ENCODE measurements around the gene GNGT2.
"Not testable (repeated sequence)": the region's sequence is repeated elsewhere in the genome, so short reads cannot be mapped to it uniquely, and the experiment has no call there.

The GNGT2 gene

DNA sequence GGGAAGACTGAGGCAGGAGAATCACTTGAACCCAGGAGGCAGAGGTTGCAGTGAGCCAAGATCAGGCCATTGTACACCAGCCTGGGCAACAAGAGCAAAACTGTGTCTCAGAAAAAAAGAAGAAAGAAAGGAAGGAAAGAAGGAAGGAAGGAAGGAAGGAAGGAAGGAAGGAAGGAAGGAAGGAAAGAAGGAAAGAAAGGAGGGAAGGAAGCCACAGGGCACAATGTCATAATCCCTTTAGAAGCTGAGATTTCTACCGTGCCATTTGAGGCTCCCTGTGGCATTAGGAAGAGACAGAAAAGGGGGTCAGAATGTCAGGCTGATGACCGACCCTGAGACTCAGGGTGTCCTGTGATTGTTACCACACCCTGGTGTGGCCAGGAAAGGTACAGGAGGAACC is 6.6 kb downstream of the GNGT2 start:
- DNase-seq: no peak

DNA sequence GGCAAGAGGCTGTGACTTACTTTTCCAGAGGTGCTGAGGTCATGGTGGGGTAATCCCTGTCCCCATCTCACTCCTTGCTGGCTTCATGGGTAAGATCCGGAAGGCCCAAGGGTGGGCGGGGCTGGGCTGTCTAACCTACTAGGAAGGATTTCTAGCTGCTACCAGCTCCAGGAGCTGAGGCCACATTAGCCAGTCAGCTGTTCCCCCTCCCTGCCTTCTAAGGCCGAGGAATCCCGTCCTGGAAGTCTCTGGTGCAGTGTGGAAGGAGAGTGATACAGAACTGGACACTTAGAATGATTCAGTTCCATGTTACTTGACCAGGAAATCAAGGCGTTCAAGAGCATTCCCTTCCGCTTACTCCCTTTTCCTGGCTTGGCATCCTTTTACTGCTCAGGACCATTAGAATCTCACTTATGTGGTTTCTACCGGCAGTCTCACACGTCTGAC is 8.9 kb downstream of the GNGT2 start:
- DNase-seq: no peak

DNA sequence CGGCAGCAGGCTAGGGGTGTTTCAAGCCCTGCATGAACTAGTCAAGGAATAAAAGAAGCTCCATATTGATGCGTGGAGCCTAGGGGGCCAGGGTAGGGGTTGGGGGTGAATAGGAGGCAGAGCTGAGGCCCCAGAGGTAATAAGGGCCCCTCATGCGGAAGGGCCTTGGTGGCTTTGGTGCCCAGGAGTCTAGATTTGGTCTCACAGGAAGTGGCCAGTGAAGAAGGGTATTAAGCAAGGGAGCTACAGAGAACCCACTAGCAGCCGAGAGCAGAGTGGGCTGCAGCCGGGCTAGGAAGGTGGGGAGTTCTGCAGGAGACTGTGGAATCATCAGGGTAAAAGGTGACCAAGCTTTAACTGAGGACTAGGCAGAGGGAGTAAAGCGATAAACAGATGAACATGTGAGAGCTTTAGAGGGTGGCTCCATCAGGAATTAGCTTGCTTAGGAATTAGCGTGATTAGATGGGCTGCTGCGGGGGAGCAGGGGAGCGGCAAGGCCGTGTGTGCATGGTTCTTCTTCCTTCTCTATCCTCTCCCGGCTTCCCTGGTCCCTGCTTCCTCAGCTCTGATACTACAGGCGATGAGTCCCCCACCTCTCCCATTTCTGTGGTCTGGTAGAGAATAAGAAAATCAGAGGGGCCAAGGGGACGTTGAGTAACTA is 9.8 kb downstream of the GNGT2 start:
- no peak for DNase-seq

DNA sequence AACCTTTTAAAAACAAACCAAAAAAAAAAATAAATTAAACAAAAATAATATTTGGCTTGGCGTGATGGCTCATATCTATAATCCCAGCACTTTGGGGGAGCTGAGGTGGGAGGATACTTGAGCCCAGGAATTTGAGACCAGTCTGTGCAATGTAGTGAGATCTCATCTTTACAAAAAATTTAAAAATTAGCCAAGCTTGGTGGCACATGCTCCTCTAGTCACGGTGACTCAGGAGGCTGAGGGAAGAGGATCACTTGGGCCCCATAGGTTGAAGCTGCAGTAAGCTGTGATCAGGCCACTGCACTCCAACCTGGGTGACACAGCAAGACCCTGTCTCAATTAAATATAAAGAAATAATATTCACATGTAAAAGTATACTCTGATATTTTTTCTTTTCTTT is 12.2 kb downstream of the GNGT2 start:
- no peak for DNase-seq

DNA sequence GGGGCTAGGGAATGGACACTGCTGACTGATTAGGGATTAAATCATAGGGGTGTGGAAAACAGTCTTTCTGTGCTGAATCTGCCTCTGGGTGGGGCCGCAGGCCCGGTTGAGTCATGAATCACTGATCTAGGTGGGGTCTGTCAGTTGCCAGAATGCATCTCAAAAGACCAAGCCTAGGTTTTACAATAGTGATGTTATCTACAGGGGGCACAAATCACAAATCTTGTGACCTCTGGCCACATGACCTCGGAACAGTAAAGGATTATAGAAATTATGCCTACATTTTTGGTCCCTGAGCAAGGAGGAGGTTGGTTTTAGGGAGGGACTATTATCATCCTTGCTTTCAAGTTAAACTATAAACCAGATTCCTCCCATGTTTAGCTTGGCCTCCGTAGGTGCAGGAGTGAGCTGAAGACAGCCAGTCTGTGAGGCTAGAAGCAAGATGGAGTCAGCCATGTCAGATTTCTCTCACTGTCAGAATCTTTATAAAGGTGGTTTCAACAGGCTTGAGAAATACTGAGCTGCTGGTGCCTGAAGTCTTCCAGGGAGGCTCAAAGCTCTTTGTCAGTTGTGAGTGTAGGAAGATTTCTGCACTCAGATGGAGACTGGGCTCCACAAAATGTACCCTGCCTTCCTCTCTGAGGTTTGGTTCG is 12.9 kb downstream of the GNGT2 start:
- no peak for DNase-seq

- no peak for DNase-seq
Observed at GRCh38 chr17:49196520-49196919, 13.9 kb downstream of the GNGT2 start.

GRCh38 chr17:49195751-49196150 is 14.6 kb downstream of the GNGT2 start:
- DNase-seq: no peak

GRCh38 chr17:49194297-49194607 is 16.1 kb downstream of the GNGT2 start:
- no peak for DNase-seq

DNA sequence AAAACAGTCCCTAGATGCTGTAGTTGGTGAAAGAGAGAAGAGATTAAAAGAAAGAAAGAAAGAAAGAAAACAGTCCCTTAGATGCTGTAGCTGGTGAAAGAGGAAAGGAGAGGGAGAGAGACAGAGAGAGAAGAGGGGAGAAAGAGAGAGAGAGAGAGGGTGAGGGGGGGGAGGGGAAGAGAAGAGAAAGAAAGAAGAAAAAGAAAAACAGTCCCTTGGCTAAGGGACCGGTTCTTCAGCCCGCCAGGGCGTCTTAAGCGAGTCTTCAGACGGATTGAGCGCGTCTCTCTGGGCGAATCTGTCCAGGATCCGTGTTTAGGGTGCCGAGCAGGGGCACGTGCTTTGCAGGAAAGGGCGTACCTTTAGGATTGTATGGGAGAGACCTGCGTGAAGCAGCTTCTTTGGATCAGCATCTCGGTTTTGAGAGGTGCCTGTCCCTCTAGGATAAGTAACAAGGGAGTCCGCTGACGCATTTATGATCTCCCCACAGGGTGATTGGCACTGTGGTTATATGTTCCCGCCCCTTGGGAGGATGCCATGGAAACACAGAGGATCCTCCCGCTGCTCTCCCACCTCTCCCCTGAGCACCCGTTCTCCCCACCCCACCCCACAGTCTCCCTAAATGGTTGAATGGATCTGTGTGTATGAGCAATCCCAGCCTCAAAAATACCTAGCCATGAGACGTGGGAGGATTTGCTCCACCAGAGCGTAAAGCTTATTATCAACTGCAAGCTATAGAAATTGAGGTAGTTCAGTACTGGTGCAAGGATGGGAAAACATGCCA is 16.7 kb downstream of the GNGT2 start:
- DNase-seq: peak; percentile 4 to 48

- DNase-seq: peak; percentile 93 to 96
Observed at GRCh38 chr17:49191917-49192741, 18.2 kb downstream of the GNGT2 start.

DNA sequence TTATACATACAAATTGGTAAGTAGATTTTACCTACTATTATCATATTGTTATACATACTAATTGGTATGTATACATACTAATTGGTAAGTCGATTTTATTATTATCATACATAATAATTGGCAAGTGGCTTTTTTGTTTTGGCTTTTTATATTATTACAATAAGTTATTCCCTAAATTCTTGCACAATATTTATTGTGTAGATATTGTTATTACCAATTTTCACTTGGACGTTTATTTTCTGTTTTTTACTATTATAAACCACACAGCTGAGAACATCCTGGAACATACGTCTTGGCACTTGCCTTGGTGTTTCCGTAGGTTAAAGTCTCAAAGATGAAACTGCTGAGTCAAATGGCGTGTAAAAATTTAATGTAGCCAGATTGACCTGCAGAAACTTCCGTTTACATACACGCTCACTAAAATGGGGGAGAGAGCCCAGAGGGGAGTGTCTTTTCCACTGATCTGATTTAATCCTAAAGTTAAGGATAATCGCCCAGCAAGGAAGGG is 18.9 kb downstream of the GNGT2 start:
- DNase-seq: no peak

DNA sequence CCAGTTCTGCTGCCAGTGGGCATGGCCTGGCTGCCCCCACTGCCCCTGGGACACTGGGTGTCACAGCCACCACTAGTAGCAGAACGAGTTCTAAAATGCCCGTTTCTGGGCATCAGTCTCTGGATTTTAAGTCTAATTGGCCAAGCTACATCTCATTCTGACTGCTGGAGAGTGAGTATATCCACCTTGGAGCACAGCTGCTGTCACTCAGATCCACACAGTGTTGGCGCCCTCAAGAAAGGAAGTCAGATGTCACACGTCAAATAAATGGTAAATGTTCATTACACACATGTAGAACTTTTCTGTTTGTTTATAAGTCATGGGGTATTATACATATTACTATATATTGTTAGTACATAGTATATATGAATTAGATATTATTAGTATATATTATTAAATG is 19.4 kb downstream of the GNGT2 start:
- no peak for DNase-seq

GRCh38 chr17:49187301-49187700 is 23.1 kb downstream of the GNGT2 start:
- no peak for DNase-seq

DNA sequence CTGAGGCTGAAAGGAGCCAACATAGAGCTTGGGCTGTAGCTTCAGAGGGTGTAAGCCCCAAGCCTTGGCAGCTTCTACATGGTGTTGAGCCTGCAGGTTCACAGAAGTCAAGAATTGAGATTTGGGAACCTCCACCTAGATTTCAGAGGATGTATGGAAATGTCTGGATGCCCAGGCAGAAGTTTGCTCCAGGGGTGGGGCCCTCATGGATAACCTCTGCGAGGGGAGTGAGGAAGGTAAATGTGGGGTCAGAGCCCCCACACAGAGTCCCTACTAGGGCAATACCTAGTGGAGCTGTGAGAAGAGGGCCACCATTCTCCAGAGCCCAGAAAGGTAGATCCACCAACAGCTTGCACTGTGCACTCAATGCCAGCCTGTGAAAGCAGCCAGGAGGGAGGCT is 25.0 kb downstream of the GNGT2 start:
- DNase-seq: not testable (repeated sequence)

DNA sequence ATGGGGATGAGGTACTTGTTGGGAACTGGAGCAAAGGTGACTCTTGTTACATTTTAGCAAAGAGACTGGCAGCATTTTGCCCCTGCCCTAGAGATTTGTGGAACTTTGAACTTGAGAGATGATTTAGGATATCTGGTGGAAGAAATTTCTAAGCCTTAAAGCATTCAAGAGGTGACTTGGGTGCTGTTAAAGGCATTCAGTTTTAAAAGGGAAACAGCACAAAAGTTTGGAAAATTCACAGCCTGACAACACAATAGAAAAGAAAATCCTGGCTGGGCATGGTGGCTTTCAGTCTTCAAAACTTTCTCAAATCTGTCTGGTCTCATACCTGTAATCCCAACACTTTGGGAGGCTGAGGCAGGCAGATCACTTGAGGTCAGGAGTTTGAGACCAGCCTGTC is 25.9 kb downstream of the GNGT2 start:
- DNase-seq: not testable (repeated sequence)

DNA sequence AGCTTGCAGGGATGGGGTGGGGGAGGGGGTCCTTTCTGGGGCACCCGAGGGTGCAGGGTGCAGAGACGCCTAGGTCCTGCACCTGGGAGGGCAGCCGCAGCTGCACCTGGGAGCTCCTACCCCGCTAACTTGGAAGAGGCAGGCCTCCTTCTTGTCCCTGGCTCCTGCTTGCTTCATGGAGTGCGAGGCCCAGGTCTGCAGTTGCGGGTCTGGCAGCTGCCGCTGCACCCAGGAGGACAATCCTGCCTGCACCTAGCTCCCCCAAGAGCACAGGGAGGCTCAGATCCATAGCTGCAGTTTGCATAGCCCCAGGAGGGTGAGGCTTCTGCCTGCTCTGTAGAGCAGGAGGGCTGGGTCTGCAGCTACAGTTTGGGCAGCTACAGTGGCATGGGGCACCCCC is 26.6 kb downstream of the GNGT2 start:
- no peak for DNase-seq

DNA sequence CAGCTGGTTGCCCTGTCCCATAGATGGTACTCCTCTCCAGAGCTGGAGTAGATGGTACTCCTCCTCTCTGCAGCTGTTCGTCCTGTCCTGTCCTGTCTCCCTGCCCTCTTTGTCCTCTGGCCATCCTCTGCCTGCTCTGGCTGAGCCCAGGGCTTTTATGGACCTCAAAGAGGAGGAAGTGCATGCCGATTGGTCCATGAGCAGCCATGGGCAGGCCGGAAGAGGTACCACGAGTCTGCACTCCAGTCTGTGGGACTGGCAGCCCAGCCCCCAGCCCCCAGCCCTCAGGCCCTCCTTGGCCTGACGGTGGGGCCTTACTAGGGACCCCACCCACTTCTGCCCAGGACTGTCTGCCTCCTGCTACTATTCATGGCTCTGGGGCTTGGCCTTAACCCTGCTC is 27.0 kb downstream of the GNGT2 start:
- no peak for DNase-seq

DNA sequence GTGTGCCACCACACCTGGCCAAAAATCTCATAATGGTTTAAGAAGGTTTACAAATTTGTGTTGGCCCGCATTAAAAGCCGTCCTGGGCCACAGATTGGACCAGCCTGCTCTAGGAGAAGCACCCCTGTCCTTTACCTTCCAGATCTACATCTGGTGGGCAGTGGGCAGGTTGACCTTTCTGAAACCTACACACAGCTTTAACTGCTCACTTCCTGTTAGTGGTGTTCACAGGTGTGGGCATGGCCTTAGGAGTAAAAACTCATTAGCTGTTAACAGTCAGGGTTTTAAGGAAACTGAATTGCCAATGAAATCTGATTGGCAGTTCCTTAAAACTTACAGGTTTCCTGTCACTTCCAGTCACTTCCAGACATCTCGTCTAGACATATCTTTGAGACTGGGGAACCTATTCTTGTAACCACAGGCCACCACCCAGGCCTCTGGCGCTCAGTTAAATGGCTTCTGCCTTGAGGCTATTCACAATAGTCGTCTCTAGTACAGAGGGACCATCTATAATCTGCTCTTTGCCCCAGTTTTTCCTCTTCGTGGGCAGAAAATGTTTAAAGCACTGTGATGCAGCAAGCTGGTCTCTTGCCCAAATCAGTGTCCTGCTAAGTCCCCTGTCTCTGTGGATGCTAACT is 29.3 kb downstream of the GNGT2 start:
- no peak for DNase-seq

DNA sequence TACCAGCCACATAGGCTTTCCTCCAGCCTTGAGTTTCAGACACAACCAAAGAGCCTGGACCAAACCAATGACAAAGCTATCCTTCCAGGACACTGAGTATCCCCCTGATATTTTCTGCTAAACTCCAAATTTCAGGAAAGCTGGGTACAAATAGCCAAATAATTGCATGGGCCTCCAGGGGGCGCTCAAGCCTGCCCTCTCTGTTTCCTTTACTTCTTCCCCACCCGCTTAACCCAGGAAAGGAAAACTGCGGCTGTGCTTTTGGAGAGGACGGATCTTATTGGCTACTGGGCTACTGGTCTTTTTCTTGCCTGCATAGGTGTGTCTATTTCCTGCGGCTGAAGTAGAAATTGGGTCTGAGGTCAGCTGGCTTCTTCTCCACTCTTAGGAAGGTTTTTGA is 30.1 kb downstream of the GNGT2 start:
- DNase-seq: peak; percentile 12 to 47

- not testable (repeated sequence) for DNase-seq
Observed at GRCh38 chr17:49175978-49176377, 34.4 kb downstream of the GNGT2 start.

GRCh38 chr17:49170711-49171110 is 39.7 kb downstream of the GNGT2 start:
- DNase-seq: not testable (repeated sequence)

DNA sequence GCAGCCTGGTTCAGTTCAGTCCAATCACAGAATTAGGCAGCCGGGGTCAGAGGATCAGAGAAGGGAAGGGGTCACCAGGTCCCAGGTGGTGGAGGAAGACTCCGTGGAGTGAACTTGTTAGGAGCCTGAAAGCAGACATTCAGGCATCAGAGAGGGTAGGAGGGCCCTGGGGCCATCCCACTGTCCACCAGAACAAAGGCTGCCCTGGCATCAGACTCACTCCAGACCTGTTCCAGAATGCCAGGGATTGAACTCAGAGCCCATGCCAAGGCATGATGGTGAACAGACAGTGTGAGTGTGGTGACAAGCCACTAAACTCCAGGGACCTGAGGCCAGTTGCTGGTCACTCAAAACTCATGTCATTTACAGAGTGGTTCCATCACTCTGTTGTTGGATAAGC is 40.2 kb downstream of the GNGT2 start:
- no peak for DNase-seq

- DNase-seq: no peak
Observed at GRCh38 chr17:49168706-49169105, 41.7 kb downstream of the GNGT2 start.

Measured in NCI-H446 (cell line).